Effector CD4-positive, alpha-beta T cell (primary cell): ENCODE results near the gene IGSF9.

ENCODE experiments used
- DNase-seq: peaks from one replicate; pipeline ENCODE4 v3.0.0-alpha.2; 2020

IGSF9 gene

DNA sequence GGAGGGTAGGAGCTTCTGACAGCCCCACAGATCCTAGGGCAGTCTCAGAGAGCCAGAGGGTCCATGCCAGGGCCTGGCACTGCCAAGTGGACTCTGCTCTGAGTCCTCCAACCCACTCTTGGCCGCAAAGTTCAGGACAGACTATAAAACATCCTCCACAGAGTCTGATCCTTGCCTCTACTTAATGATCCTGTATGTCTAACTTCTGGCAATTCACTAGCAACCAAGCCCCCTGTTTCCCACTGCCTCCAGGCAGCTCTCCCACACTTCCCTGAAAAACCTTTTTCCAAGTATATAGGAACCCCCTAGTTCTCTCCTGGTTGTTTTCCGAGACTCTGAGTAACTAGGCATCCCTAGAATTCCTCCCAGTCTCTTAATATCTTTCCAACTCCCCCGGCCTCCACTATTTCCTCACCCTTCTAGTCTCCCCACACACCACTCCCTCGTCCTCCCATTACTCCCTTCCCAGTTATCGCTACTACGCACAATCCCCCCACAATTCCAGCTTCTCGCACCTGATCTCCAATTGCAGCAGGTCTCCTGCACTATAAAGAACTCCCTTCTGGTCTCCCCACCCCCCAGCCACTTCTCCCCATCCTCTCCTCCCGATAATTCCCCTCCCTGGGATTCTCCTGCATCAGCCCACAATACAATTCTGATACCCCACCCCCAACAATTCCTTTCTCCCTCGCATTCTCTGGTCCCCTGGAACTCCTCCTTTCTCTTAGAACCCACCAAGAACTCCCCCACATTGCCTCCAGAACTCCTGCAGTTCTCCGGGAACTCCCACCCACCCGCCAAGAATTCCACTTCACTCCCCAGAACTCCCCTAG, 574 bp downstream of the IGSF9 start:
- DNase-seq, result no peak

GRCh38 chr1:159943908-159944622, 1.3 kb downstream of the IGSF9 start:
- DNase-seq, result no peak

GRCh38 chr1:159943278-159943640, 2.2 kb downstream of the IGSF9 start:
- DNase-seq, result no peak

- DNase-seq, result no peak
Observed at GRCh38 chr1:159942632-159943277, 2.7 kb downstream of the IGSF9 start.

GRCh38 chr1:159941591-159942560, 3.5 kb downstream of the IGSF9 start:
- DNase-seq, result no peak

GRCh38 chr1:159941141-159941540, 4.3 kb downstream of the IGSF9 start:
- DNase-seq, result no peak

DNA sequence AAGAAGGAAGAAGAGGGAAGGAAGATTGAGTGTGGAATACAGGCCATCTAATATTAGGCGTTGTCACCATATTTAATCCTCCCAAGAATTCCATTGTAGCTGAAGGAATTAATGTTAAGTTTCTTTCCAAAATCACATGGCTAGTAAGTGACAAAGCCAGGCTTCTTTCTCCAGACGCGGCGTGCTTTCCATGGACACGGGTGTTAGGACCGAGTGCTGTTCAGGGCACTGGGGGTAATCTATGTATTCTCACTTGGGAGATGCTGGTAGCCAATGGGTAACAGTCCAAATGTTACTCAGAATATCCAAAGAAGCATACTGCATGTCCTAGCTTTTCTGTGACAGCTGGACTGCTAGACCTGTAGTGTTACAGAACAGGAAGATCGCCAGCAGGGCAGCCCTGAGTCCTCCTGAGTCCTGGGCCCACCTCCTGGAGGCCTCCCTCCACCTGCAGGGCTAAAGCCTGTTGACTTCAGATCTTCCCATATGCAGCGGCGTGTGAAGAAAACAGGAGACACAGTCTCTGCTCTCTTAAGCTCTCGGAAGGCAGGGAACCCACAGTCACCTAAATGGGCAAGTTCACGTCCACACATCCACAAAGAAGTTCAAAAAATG, 5.3 kb downstream of the IGSF9 start:
- DNase-seq, result no peak

GRCh38 chr1:159939678-159940002, 5.8 kb downstream of the IGSF9 start:
- no peak for DNase-seq

DNA sequence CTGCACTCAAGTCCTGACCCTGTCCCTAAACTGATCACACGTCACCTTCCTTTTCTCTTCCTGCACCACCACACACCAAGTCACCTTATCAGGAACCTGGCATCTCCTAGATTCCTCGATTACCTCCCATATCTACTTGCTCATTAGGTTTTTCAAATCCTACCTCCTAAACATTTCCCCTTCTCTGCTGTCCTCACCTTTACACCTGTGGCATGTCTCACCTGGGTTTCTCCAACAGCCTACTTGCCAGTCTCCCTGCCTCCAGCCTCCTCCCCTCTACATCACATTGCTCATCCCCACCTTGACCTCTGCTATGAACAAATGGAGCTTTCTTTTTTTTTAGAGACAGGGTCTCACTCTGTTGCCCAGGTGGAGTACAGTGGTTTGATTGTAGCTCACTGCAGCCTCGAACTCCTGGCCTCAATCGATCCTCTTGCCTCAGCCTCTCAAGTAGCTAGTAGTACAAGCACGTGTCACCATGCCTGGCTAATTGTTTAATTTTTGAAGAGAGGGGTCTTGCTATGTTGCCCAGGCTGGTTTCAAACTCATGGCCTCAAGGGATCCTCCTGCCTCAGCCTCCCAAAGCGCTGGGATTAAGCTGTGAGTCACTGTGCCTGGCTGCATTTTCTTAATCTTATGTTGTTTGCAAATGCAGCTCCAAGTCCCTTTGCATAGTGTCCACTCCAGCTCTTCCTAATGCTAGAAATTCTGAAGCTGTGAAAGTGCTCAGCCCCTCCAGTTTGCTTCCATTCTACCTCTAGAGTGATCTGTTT, 6.3 kb downstream of the IGSF9 start:
- no peak for DNase-seq

- no peak for DNase-seq
Observed at GRCh38 chr1:159938211-159938852, 7.1 kb downstream of the IGSF9 start.

- no peak for DNase-seq
Observed at GRCh38 chr1:159937054-159937750, 8.2 kb downstream of the IGSF9 start.

- DNase-seq, result peak; percentile 80
Observed at GRCh38 chr1:159936273-159936904, 9.0 kb downstream of the IGSF9 start.

- DNase-seq, result no peak
Observed at GRCh38 chr1:159935719-159936272, 9.6 kb downstream of the IGSF9 start.

GRCh38 chr1:159935305-159935704, 10.1 kb downstream of the IGSF9 start:
- DNase-seq, result no peak

DNA sequence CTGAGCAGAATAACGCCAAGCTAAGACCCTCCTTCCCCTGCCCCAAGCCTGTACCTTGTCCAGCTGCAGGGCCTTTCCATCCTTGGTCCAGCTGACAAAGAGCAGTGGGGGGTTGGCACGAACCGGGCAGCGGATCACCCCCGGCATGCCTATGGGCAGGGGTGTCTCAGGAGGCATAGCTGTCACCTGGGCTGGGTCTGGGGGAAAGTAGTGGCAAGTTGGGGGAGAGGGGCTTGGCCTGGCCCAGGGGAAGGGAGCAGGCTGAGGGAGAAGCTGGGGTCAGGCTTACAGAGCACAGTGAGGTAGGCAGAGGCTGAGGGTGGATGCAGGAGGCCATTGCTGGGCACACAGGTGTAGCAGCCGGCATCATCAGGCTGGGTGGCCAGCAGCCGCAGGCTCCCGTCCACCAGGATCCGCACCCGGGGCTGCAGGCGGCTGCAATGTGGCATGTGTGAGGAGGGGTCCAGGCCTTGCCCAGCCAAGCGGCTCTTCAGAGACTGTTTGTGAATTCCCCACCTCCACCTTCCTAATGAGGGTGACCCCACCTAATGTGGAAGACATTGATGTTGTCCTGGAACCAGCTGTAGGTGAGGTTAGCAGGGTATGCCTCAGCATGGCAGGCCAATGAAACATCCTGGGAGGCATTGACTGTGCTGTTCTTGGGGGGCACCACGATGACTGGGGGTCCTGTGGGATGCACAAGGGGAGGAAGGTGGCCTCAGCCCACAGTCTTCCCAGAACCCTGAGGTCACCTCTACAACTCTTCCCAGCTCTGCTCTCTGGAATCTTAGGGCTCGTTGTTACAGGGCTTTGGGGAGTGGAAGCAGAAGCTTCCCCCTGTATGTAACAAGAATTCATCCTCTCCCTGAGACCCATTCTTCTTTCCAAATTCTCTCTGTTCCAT, 11.0 kb downstream of the IGSF9 start:
- no peak for DNase-seq

DNA sequence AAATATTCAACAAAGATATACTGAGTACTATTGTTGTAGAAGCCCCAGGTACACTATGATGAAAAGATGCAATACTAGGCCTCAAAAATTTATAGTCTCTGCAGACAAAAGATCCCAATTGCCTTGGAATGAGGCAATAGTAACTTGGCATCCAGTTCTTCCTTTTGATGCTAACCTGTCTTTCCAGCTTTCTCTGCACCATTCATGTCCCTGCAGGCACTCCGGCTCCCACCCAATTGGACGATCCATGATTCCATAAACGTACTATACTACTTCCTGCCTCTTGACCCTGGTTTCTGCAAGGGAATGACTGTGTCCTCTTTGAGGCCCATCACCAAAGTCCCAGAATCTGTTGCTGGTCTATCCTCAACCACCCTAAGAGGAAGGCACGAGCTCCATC, 12.1 kb downstream of the IGSF9 start:
- DNase-seq, result no peak

DNA sequence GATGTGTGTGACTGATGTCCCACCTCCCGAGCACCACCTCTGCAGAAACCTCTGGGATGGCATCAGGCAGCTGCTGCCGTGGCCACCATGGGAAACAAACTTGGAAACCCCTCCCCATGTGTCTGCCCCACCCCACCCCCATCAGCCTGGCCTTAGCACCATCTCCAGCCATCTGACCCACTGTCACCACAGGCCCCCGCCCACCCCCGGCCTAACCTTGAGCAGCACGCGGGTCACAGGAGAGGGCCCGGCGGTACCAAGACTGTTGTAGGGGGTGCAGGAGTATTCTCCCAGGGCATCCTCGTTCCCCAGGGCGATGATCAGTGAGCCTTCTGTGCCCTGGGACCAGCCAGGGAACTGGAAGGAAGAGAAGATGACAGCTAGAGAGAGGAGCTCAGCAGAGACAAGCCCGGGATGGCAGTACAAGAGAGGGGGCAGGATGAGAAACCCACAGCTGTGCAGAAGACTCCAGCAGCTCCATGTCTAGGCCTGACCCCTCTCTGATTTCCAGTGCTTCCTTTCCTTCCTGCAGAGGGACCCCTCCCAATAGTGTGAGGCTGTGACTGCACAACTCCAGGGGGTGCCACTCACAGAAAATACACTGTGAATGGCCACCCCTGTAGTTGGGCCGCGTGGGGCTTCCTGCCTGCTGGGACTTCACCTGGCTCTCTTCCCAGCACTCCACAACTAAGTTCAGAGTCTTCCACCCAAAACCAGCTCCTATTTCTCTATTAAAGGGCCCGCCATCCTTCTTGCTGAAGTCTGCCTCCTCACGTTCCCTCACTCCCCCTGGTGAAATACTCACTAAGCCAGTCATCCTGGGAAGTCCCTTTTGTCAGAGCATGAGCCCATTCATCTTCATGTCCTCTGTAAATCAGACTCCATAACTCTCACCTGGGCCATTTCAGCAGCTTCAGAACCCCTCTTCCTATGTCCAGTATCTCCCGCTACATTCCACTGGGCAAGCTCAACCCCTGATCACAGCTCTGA, 12.8 kb downstream of the IGSF9 start:
- DNase-seq, result no peak
